Osteocyte (in vitro differentiated cells): ENCODE data around the gene USF2. TPM values are rescaled to one million over a fixed set of nuclear protein-coding genes. Genes with fewer than 3 reads are reported as not detected.

ENCODE experiments used
- DNase-seq: peaks from one replicate; pipeline ENCODE4 v3.0.0; 2021; ENCODE audit warnings: mixed read lengths; ENCODE audit not compliant: unreplicated experiment; ENCODE audit errors: extremely low spot score
- H3K27ac Mint-ChIP-seq: one replicate; pipeline ENCODE4 v1.8.0; 2021; ENCODE audit warnings: mild to moderate bottlenecking, mixed read lengths; ENCODE audit not compliant: unreplicated experiment
- H3K27me3 Mint-ChIP-seq: one replicate; pipeline ENCODE4 v1.8.0; 2021; ENCODE audit warnings: mixed read lengths; ENCODE audit not compliant: unreplicated experiment
- H3K36me3 Mint-ChIP-seq: one replicate; pipeline ENCODE4 v1.8.0; 2021; ENCODE audit warnings: mixed read lengths; ENCODE audit not compliant: unreplicated experiment
- H3K4me1 Mint-ChIP-seq: one replicate; pipeline ENCODE4 v1.8.0; 2021; ENCODE audit warnings: mixed read lengths; ENCODE audit not compliant: unreplicated experiment
- H3K4me3 Mint-ChIP-seq: one replicate; pipeline ENCODE4 v1.8.0; 2021; ENCODE audit warnings: mild to moderate bottlenecking, moderate library complexity, mixed read lengths; ENCODE audit not compliant: unreplicated experiment
- H3K9me3 Mint-ChIP-seq: one replicate; pipeline ENCODE4 v1.8.0; 2021; ENCODE audit warnings: mixed read lengths; ENCODE audit not compliant: unreplicated experiment
- CTCF ChIP-seq: fragments of 200-600 bp; sonication (generic); IDR thresholded peaks from 2 replicates; pipeline ENCODE4 v1.5.0; 2021; ENCODE audit warnings: antibody characterized with exemption, mild to moderate bottlenecking, moderate library complexity
- total RNA-seq: library from RNA; stranded (reverse); gene quantifications from 2 replicates; pipeline ENCODE4 v1.2.1, GENCODE V29; 2021

USF2 gene
- total RNA-seq, 1 donor from 2014 or later: 112 TPM

GRCh38 chr19:35322014-35322413 lies 53.3 kb downstream of the USF2 start:
- Mint-ChIP-seq H3K36me3 (no peaks in the 10 kb centered on the region), H3K27ac (no peak overlapping the region), H3K9me3 (no peaks in the 10 kb centered on the region), H3K4me1 (peaks cover 8% of the 10 kb centered on the region), H3K27me3 (peaks cover 15% of the 10 kb centered on the region), H3K4me3 (no peak overlapping the region)
- TF ChIP-seq CTCF: no peak
- DNase-seq: no peak

- Mint-ChIP-seq H3K4me3 (no peak overlapping the region), H3K9me3 (no peaks in the 10 kb centered on the region), H3K27me3 (peaks cover 26% of the 10 kb centered on the region)
Measured at GRCh38 chr19:35327642-35328041, 58.9 kb downstream of the USF2 start.

GRCh38 chr19:35328851-35329285 lies 60.1 kb downstream of the USF2 start, which contains the start of gene CD22:
TSS of gene CD22 (plus strand) at chr19:35329187. CDS start at chr19:35332041, 2,854 bp downstream.
- DNase-seq: no peak
- Mint-ChIP-seq H3K36me3 (no peaks in the 10 kb centered on the region), H3K27ac (no peak within 1 kb of the TSS), H3K4me1 (no peaks in the 10 kb centered on the region), H3K27me3 (peaks cover 28% of the 10 kb centered on the region), H3K9me3 (no peaks in the 10 kb centered on the region), H3K4me3 (no peak within 1 kb of the TSS)
- TF ChIP-seq CTCF: no peak

More at GRCh38 chr19:35327642-35328041, 58.9 kb downstream of the USF2 start:
- Mint-ChIP-seq H3K27ac (no peak overlapping the region), H3K4me1 (no peaks in the 10 kb centered on the region), H3K36me3 (no peaks in the 10 kb centered on the region)
- no peak for DNase-seq
- peak; percentile 21 for TF ChIP-seq CTCF

- peaks cover 31% of the 10 kb centered on the region for H3K27me3 Mint-ChIP-seq
- H3K27ac Mint-ChIP-seq: no peak overlapping the region
- no peak for TF ChIP-seq CTCF
- DNase-seq: no peak
- no peaks in the 10 kb centered on the region for H3K9me3 Mint-ChIP-seq
- H3K36me3 Mint-ChIP-seq: no peaks in the 10 kb centered on the region
- no peaks in the 10 kb centered on the region for H3K4me1 Mint-ChIP-seq
- H3K4me3 Mint-ChIP-seq: no peak overlapping the region
Measured at GRCh38 chr19:35329323-35329722, 60.6 kb downstream of the USF2 start.

Other genes starting within 250 kb of the USF2 start
- 7.3 and 8.1 TPM in 2 replicates for gene SCN1B, start 238.5 kb upstream of the USF2 start, total RNA-seq
- not detected in 2 replicates for gene HPN, start 227.2 kb upstream of the USF2 start, total RNA-seq
- not detected in 2 replicates for gene FXYD3, start 153.1 kb upstream of the USF2 start, total RNA-seq
- 0.32 and 0.34 TPM in 2 replicates for gene LGI4, start 133.9 kb upstream of the USF2 start, total RNA-seq
- 0.86 TPM in 1 of 2 replicates, not detected in the other for gene FXYD1, start 130.1 kb upstream of the USF2 start, total RNA-seq
- gene FXYD7, start 125.7 kb upstream of the USF2 start, total RNA-seq: 0.50 TPM in 1 of 2 replicates, not detected in the other
- gene FXYD5, start 114.2 kb upstream of the USF2 start, total RNA-seq: 81.0 and 86.6 TPM in 2 replicates
- not detected in 2 replicates for gene FAM187B, start 40.2 kb upstream of the USF2 start, total RNA-seq
- gene LSR, start 20.0 kb upstream of the USF2 start, total RNA-seq: 0.29 and 0.83 TPM in 2 replicates
- 0.68 TPM in 1 of 2 replicates, not detected in the other for gene HAMP, start 13.6 kb downstream of the USF2 start, total RNA-seq
- not detected in 2 replicates for gene MAG, start 23.2 kb downstream of the USF2 start, total RNA-seq
- not detected in 2 replicates for gene CD22, start 60.2 kb downstream of the USF2 start, total RNA-seq
- gene FFAR1, start 78.9 kb downstream of the USF2 start, total RNA-seq: not detected in 2 replicates
- gene FFAR3, start 89.5 kb downstream of the USF2 start, total RNA-seq: not detected in 2 replicates
- not detected in 2 replicates for gene GPR42, start 102.1 kb downstream of the USF2 start, total RNA-seq
- not detected in 2 replicates for gene FFAR2, start 179.3 kb downstream of the USF2 start, total RNA-seq
- not detected in 2 replicates for gene KRTDAP, start 221.5 kb downstream of the USF2 start, total RNA-seq
- gene DMKN, start 244.7 kb downstream of the USF2 start, total RNA-seq: not detected in 2 replicates